Gastrocnemius medialis (tissue), 4 donors: ENCODE data around the gene C17orf67.
A peak's percentile ranks its signal among the peaks of the same experiment; 100 is the strongest.

Experiments used
- CTCF ChIP-seq, 5 experiments: fragments of 450-650 bp in 3 of 5; fragments of 200-600 bp in 2 of 5; sonication (generic) in 2 of 5; IDR thresholded peaks in 4 of 5; conservative IDR thresholded peaks in 1 of 5; 1 replicate in 4 of 5; 2 replicates in 1 of 5; pipeline ENCODE4 v1.5.1; 2016 to 2019; ENCODE audit warnings: antibody characterized with exemption in 5 of 5, mild to moderate bottlenecking in 3 of 5, moderate library complexity in 3 of 5
- POLR2A ChIP-seq, 2 donors: fragments of 450-650 bp; IDR thresholded peaks; one replicate each; pipeline ENCODE4 v1.6.1; 2017; ENCODE audit warnings: antibody characterized with exemption in 2 of 2, mild to moderate bottlenecking in 2 of 2, moderate library complexity in 2 of 2

GRCh38 chr17:56834380-56835263 is 902 bp upstream of the C17orf67 start:
- TF ChIP-seq CTCF (IDR thresholded peaks at IDR 0.05 in 4 of 5, conservative IDR thresholded peaks at IDR 0.05 in 1 of 5), result peak in 1 of 5 experiments; percentile 24
- no peak for TF ChIP-seq POLR2A (IDR thresholded peaks at IDR 0.05)
